ENCODE measurements around the gene COL1A2.

Gene COL1A2

GRCh38 chr7:94400643-94401427 lies 6.1 kb downstream of the COL1A2 start:
- no peak for DNase-seq
- in situ Hi-C loops (cut with HindIII; ENCODE audit: low pct_ligation_motif_present, low pct_unique_long_range_greater_than_20kb, low sequenced_read_pairs), result no loop called here

- no peak for DNase-seq
- in situ Hi-C loops (cut with HindIII; ENCODE audit: low pct_ligation_motif_present, low pct_unique_long_range_greater_than_20kb, low sequenced_read_pairs), result no loop called here
These were observed 6.7 kb downstream of the COL1A2 start for GRCh38 chr7:94401428-94401814.

GRCh38 chr7:94403546-94403945 lies 8.9 kb downstream of the COL1A2 start:
- no peak for DNase-seq
- in situ Hi-C loops (cut with HindIII; ENCODE audit: low pct_ligation_motif_present, low pct_unique_long_range_greater_than_20kb, low sequenced_read_pairs), result no loop called here

- no peak for DNase-seq
- in situ Hi-C loops (cut with HindIII; ENCODE audit: low pct_ligation_motif_present, low pct_unique_long_range_greater_than_20kb, low sequenced_read_pairs), result no loop called here
These were observed 10.8 kb downstream of the COL1A2 start for GRCh38 chr7:94405506-94405905.

GRCh38 chr7:94406696-94407095 lies 12.0 kb downstream of the COL1A2 start:
- in situ Hi-C loops (cut with HindIII; ENCODE audit: low pct_ligation_motif_present, low pct_unique_long_range_greater_than_20kb, low sequenced_read_pairs), result no loop called here
- no peak for DNase-seq

- in situ Hi-C loops (cut with HindIII; ENCODE audit: low pct_ligation_motif_present, low pct_unique_long_range_greater_than_20kb, low sequenced_read_pairs), result no loop called here
- no peak for DNase-seq
These were observed 14.7 kb downstream of the COL1A2 start for GRCh38 chr7:94409200-94409948.

- in situ Hi-C loops (cut with HindIII; ENCODE audit: low pct_ligation_motif_present, low pct_unique_long_range_greater_than_20kb, low sequenced_read_pairs), result no loop called here
- no peak for DNase-seq
These were observed 15.9 kb downstream of the COL1A2 start for GRCh38 chr7:94410413-94411187.

- DNase-seq, result no peak
- in situ Hi-C loops (cut with HindIII; ENCODE audit: low pct_ligation_motif_present, low pct_unique_long_range_greater_than_20kb, low sequenced_read_pairs), result no loop called here
These were observed 16.4 kb downstream of the COL1A2 start for GRCh38 chr7:94411188-94411466.

GRCh38 chr7:94412762-94413322 lies 18.1 kb downstream of the COL1A2 start:
- DNase-seq, result no peak
- in situ Hi-C loops (cut with HindIII; ENCODE audit: low pct_ligation_motif_present, low pct_unique_long_range_greater_than_20kb, low sequenced_read_pairs), result no loop called here

- no peak for DNase-seq
- in situ Hi-C loops (cut with HindIII; ENCODE audit: low pct_ligation_motif_present, low pct_unique_long_range_greater_than_20kb, low sequenced_read_pairs), result no loop called here
These were observed 19.8 kb downstream of the COL1A2 start for GRCh38 chr7:94414481-94414880.

- DNase-seq, result no peak
- in situ Hi-C loops (cut with HindIII; ENCODE audit: low pct_ligation_motif_present, low pct_unique_long_range_greater_than_20kb, low sequenced_read_pairs), result no loop called here
These were observed 20.3 kb downstream of the COL1A2 start for GRCh38 chr7:94414980-94415379.

- in situ Hi-C loops (cut with HindIII; ENCODE audit: low pct_ligation_motif_present, low pct_unique_long_range_greater_than_20kb, low sequenced_read_pairs), result no loop called here
- DNase-seq, result no peak
These were observed 22.6 kb downstream of the COL1A2 start for GRCh38 chr7:94417306-94417705.

GRCh38 chr7:94417901-94418300 lies 23.2 kb downstream of the COL1A2 start:
- in situ Hi-C loops (cut with HindIII; ENCODE audit: low pct_ligation_motif_present, low pct_unique_long_range_greater_than_20kb, low sequenced_read_pairs), result no loop called here
- no peak for DNase-seq

- DNase-seq, result no peak
- in situ Hi-C loops (cut with HindIII; ENCODE audit: low pct_ligation_motif_present, low pct_unique_long_range_greater_than_20kb, low sequenced_read_pairs), result no loop called here
These were observed 24.2 kb downstream of the COL1A2 start for GRCh38 chr7:94418851-94419250.

- DNase-seq, result no peak
- in situ Hi-C loops (cut with HindIII; ENCODE audit: low pct_ligation_motif_present, low pct_unique_long_range_greater_than_20kb, low sequenced_read_pairs), result no loop called here
These were observed 25.6 kb downstream of the COL1A2 start for GRCh38 chr7:94420328-94420727.

- in situ Hi-C loops (cut with HindIII; ENCODE audit: low pct_ligation_motif_present, low pct_unique_long_range_greater_than_20kb, low sequenced_read_pairs), result no loop called here
- no peak for DNase-seq
These were observed 27.0 kb downstream of the COL1A2 start for GRCh38 chr7:94421681-94422080.

GRCh38 chr7:94422136-94422535 lies 27.4 kb downstream of the COL1A2 start:
- no peak for DNase-seq
- in situ Hi-C loops (cut with HindIII; ENCODE audit: low pct_ligation_motif_present, low pct_unique_long_range_greater_than_20kb, low sequenced_read_pairs), result no loop called here

- in situ Hi-C loops (cut with HindIII; ENCODE audit: low pct_ligation_motif_present, low pct_unique_long_range_greater_than_20kb, low sequenced_read_pairs), result no loop called here
- no peak for DNase-seq
These were observed 28.2 kb downstream of the COL1A2 start for GRCh38 chr7:94422827-94423460.
